Fibroblast of upper back skin (primary cell): ENCODE measurements around the gene SLC7A5.
"Not testable (repeated sequence)": the region's sequence is repeated elsewhere in the genome, so short reads cannot be mapped to it uniquely, and the experiment has no call there.

Experiments
- DNase-seq: peaks from one replicate; pipeline ENCODE4 v3.0.0-alpha.2; 2013

The SLC7A5 gene

DNA sequence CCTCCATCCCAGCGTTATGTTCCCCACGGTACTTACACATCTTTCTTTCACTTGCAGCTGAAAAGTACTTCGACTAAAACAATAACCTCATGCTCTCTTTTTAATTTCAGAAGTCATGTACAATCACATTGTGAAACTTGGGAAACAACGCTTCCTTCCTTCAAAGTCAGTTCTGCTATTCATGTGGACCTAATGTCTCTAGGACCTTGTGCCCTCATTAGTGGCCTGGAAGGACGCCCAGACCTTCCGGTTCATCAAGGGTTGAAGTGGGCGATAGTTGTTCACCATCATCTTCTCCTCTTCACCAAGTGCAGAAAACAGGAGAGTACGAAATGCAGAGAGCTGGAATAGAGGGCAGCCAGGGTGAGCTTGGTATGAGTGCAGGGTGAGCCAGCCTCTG, 18.6 kb upstream of the SLC7A5 start:
- not testable (repeated sequence) for DNase-seq

DNA sequence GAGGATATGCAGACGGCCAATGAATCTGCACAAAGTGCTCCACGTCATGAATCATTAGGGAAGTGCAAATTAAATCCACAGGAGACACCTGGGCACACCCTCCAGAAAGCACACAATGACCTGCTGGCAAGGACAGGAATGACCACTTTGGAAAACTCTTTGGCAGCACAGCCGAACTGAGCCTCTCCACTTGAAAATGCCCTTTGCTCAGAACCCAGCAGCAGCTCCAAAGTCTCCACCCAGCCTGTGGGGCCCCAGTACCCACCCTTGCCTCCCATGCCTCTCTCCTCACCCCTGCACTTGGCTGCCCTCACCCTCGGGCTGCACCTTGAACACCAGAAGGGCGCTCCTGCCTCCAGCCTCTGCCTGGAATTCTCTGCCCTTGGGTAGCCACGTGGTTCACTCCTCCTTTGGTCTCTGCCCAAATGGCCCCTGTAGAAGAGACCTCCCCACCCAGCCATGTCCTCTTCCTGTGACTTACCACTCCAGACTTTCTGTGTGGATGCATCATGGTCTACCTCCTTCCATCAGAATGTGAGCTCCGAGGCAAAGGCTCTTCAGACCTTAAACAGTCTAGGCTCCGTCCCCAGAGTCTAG, 16.2 kb upstream of the SLC7A5 start:
- not testable (repeated sequence) for DNase-seq

DNA sequence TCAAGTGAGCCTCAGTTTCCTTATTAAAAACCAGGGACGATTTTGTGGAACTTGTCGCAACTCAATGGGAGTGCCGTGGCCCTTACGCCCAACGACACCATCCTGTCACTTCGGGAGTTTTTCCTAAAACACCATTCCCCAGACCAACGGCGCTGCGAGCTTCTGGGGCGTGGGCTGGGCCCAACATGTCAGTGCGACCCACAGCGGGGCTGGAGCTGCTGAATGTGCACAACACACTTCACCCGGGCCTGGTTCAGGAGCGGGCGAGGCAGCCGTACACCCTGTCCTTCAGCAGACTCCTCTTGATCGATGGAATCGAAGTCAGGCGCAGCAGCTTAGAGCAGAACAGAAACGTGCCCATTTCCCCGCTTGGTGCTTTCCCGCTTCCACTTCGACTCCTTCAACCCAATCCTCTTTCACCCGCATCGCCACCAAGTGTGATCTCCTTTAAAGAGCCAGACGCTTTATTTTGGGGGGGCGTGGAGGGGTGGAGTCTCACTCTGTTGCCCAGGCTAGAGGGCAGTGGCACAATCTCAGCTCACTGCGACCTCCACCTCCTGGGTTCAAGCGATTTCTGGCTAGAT, 13.2 kb upstream of the SLC7A5 start:
- DNase-seq: no peak

DNA sequence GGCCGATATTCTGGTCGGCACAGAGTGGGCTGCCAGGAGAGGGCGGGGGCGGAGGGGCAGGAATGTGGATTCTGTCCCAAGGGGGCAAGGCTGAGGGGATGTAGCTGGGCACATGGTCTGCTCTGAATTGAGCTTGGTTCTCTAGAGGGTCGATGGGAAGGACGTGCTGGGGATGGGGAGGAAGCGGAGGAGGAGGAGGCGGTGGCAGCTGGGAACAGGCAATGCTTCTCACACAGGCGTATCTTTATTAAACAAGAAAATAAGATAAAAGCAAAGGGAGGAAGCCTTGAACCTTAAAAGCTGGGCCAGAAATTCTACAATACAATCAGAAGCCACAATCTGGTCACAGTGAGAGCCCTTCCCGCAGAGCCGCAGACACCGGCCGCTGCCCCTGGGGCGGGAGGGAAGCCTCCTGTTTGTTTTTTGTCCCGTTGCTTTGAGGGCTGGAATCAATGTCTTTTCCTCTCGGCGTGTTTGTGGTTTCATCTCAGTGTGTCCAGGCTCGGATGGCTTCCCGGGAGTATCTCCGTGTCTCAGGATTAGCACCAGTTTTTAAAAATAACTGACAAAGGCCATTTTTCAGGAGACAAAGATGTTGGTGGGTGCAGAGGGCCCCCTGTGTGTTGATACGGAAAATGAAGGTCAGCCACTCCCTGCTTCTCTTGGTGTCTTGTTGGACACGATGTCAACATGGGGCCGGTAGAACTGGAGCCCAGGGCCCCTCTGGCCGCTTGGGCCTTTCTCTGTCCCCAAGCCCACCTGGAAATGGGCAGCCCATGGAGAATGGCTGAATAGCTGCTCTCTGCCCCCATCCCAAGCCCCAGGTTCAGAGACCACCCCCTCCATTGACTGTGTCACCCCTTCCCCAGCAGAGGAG, 12.3 kb upstream of the SLC7A5 start:
- no peak for DNase-seq

DNA sequence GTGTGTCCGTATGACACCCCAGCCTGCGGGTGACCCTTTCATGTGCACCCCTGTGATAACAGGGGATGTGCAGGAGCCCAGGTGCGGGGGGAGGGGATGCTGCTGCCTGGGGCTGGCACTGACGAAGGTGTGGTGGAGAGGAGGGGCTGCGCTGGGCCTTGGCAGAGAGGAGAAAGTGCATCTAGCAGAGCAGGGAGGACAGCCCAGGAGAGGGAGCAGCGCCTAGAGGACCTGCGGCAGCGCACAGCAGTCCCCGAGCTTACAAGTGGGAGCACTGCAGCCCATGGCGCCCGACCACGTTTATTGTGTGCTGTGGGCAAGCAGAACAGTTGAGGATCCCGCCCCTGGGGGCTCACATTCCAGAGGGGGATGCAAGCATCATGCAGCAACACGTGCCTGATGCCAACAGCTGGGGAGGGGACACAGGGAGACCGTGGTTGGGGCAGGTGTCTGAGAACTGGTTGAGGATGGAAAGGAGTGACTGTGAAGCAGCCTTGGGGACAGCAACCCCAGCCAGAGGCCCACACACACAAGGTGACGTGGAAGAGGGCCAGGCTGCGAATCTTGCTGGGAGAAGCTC, 10.9 kb upstream of the SLC7A5 start:
- no peak for DNase-seq

DNA sequence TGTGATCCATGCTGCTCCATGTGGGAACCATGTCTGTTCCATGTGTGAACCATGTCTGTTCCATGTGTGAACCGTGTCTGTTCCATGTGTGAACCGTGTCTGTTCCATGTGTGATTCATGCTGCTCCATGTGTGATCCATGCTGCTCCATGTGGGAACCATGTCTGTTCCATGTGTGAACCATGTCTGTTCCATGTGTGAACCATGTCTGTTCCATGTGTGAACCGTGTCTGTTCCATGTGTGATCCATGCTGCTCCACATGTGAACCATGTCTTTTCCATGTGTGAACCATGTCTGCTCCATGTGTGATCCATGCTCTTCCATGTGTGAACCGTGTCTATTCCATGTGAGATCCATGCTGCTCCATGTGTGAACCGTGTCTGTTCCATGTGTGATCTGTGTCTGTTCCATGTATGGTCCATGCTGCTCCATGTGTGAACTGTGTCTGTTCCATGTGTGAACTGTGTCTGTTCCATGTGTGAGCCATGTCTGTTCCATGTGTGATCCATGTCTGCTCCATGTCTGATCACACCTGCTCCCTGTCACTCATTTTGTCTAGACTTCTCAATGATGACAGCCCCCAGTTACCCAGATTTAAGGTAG, 10.2 kb upstream of the SLC7A5 start:
- DNase-seq: not testable (repeated sequence)

DNA sequence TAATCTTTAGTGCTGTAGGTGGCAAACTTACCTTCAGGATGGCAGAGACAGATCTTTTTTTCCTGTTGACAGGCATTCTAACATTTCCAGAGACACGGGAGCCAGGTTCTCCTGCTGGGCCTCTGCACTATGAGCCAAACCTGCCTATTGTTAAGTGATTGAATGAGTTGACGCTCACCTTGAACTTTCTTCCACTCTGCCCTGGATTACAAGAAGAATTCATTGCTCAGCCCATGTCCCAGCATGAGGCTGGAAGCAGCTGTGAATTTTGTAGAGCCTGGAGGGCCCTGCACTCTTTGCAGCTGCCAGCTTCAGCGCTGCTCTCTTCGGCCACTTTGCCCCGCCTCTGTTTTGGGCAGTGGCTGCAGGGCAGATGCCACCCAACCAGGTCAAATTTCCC, 9.4 kb upstream of the SLC7A5 start:
- no peak for DNase-seq

DNA sequence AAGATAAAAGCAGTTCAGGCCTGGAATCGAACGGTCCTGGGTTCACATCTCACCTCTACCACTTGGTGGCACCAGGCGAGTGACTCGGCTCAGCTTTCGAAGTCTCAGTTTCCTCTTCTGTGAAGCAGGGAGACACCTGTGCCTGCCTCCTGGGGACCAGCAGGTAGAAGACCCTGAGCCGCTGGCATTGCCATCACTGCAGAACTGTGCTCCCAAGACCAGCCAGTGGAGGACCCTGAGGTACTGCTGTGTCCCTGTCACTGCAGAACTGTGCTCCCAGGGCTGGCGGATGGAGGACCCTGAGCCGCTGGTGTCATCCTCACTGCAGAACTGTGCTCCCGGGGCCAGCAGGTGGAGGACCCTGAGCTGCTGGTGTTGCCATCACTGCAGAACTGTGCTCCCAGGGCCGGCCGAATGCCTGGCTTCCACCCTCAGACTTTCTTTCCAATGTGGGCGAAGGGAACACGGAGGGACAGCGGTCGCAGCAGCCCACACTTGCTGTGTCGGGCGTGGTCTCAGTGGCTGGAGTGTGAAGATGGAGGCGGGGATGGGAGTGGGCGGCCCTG, 8.7 kb upstream of the SLC7A5 start:
- no peak for DNase-seq

DNA sequence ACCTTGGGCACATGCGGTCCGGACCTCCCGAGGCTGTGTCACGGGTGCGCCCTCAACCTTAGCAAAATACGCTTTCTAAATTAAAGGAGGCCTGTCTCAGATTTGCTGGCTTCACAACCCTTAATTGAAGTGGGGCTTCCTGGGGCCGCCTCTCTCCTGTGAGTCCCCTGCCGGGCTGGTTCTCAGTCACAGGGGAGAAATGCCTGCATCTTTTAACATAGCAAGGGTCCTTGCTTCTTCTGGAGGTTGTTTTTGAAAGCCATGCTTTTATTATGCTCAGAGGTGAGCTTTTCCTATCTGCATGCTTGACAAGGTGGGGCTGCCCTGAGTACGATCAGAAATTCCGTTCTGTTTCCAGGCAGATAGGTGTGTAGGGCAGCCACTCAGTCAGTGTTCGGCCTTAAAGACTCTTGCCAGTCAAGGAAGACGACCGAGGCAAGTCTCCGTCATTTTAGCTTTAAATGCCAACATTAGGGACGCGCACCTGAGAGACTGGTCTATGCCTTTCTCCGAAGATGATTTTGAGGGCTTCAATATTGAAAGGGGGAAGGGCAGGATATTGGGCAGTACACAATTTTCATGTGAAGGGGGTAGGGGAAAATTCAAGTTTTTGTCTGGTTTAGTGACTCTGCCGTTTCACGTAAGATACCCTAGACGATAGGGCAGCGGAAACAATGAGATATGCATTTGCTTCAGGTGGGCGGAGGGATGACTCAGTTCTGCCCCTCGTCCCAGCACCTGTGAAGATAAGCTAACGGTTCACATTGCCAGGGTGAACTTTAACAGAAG, 5.5 kb upstream of the SLC7A5 start:
- no peak for DNase-seq

DNA sequence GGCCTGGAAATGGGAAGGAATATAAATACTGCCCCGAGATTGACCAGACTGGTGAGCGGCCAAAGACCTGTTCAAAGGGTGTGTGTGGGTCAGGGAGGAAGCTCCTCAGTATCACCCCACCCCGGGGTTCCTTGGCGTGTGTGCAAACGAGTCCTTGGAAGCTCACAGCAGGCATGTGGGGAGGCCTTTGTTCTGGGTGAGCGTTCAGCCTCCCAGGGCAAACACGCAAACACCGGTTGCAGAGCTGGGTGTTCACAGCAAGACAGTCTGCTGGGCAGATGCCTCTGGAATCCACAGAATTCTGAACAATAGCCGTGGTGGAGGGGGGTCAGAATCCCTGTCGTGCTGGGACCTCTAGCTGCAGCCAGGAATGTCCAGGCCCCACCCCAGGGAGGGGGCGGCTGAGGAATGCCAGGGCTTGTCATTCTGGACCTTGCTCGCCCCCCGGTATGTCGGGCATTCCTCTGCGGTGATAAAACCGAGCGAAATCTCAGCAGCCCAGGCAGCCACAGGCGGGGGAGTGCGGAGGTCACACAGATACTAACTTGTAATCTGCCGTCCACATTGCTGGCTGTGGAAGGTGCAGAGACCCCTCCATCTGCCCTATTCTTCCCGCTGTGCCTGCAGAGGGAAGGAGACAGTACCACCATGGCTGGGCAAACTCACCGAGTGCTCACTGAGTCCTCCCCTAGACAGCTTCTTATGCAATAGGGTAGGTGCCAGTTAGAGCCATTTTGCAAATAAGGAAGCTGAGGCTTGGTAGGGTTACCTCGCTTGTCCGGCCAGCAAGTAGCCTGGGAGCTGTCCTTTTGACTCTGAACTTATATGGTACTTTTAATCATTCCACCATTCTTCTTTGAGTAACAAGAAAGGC, 1.3 kb upstream of the SLC7A5 start:
- peak; percentile 95 for DNase-seq

DNA sequence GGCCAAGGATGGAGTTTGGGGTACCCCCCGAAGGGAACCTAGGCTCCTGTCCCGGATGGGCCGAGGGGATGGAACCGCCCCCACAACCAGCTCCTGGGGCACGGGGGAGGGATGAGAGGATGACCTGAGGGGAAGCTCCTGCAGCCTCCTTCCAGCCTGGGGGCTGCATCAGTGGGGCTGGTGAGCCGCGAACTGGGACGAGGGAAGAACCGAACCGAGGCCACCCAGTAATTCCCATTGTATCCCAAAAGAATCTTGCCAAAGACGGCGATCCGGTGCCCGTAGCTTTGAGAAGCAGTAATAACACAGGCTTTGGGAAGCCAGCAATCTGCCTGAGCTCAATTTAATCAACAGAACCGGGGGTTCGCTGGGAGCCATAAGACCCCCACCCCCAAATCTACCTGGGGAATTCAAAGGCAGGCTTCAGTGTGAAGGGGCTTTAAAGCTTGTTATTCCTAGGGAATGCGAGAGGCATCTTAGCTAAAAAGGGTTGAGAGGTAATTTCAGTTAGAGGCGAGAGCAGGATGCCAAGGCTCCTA, 641 bp upstream of the SLC7A5 start:
- not testable (repeated sequence) for DNase-seq

DNA sequence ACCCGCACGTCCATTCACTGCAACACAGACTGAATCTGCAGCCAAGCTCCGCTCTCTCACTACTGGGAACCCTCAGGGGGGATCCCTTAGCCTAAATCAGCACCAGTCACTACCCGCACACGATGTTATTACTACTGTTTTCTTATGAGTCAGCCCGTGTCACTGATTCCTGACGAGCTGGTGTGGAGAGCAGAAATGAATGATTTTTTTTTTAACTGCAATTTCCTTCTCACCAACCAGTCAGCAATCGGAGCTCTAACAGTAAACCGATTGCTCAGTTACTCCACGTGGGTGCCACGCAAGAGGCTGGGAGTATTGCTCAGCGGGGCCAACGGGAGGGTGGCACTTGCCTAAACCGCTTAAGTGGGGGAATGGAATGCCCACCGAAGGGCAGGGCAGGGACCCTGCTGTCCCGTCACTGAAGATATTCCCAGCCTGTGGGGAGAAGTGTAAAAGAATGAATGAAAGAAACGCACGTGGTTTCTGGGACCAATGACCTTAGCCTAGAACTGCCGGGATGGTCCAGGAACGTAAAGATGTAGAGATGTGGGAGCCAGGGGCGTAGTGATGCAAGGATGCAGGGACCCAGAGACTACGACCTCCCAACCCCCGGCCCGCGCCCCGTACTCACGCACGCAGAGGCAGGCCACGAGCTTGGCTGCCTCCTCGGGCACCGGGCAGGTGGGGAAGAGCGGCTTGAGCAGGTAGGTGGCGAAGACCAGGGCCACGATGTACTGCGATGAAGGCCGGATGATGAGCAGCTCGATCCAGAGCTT, 865 bp downstream of the SLC7A5 start:
- peak; percentile 80 for DNase-seq

DNA sequence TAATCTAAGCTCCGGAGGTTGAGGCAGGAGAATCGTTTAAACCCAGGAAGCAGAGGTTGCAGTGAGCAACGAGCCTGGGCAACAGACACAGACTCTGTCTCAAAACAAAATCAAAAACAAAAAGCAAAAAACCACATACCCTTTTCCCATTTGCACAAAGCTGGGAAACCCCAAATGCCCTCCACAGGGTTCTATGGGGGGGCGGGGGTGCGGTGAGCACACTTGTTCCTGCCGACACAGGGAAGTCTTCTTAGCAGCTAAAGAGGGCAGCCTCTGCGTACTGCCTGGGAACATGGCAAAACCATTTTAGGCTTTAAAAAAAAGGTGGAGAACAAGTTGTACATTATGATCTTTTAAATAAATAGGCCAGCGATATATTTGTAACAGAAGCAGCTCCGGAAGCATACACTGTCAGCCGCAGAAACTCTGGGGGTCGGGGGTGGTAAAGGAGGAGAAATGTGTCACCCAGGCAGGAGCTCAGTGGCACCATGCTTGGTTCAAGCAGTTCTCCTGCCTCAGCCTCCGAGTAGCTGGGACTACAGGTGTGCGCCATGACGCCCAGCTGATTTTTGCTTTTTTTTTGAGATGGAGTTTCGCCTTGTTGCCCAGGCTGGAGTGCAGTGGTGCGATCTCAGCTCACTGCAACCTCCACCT, 3.3 kb downstream of the SLC7A5 start:
- not testable (repeated sequence) for DNase-seq

DNA sequence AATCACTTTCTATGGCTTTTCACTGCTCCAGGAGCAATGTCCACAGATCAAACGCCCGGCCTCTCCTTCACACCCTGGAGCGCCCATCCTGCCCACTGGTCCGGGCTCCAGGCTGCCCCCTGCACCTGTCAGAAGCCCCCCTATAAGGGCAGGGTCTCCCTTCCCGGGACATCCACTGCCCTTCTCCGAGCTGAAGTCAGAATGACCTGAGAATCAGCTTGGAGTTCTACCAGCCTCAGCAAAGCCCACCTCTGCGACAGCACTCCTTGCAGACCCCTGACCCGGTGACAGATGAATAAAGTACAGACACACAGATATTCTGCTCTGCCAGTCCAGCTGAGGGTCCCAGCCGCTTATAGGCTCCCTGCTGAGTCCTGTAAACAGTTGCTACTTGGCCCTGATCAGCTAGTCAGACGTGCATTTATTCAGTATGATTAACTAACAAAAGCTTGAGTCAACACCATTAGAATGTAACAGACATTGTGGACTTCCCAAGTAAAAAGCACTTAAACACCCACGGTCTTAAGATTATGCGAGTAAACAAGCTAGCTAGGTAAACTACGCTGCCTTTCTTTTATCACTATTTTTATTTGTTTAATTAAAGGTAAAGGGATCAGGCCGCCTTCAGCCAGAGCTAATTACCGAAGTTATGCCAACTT, 4.8 kb downstream of the SLC7A5 start:
- no peak for DNase-seq

DNA sequence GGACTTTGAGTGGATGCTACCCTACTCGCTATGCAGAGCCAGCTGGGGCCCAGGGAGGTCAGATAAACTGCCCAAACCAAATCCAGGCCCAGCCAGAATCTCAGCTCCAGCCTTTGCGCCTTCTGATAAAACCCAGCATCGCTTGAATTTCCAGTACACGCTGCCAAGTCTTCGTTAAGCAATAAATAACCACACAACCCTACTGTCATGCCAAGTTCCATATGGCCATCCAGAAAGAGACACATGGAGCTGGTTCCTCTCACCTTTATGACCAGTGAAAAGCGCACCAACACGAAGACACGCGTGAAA, 6.0 kb downstream of the SLC7A5 start:
- not testable (repeated sequence) for DNase-seq

DNA sequence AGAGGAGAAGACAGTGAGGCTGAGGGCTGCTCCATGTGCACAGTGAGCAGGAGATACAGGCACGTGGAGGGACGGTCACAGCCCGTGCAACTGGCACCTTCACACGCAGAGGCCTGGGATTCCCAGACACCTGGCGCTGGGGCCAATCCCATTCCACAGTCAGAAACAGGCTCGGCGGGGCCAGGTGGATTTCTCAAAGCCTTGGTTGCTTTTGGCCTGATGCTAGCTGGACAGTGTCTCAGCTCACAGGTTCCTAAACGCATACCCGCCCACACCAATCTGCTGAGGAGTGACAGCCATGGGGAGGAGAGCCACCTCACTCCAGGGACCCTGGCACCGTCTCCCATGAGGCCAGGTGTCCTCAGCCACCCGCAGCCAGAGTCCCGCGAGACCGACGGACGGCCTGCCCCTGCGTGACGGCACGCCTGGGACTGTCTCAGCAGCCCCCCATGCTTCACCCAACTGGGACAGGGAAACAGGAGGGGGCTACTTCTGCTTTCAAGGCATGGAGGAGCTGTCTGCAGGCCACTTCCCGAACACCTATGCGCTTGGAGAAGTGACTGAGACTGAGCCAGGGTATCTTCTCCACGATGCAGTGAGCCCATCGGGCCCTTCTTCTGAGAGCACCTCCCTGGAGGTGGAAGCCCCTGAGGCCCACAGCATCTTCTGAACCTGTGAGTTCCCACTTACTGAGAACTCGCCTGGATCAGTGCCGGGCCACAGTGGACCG, 6.5 kb downstream of the SLC7A5 start:
- not testable (repeated sequence) for DNase-seq

DNA sequence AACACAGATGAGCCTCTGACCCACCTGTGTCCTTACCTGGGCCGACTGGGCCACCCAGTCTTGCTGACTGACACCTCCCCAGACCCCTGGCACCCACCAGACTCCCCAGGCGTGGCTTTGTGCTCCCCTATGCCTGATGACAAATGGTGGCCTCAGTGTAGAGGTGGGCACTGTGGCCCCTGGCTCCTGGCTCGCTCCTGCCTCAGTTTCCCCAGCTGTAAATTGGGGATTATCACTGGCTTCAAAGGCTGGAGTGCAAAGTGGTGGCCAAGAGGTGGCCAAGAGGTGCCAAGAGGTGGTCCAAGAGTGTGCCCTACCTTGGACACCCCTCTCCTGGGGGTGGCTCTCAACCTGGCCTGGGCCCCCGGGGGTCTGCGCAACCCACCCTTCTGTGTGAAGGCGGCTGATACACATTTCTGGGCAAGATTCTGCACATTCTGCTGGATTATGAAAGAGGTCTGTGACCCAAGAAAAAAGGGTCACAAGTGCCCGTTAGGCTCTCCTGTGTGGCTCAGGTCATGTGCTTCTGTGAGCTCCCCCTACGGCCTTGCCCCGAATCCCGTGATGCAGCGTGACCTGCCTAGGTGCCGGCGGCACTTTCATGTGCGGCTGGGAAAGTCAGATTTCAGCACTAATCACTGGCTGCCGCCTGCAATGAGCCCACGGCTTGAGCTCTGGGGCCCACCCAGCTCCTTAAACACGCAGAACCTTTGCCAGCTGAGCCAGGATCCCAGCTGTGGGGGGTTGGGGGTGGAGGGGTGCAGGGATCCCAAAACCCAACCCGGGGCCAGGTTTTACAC, 7.8 kb downstream of the SLC7A5 start:
- not testable (repeated sequence) for DNase-seq
